Measurements from ENCODE around the gene CCDC149.

CCDC149 gene

DNA sequence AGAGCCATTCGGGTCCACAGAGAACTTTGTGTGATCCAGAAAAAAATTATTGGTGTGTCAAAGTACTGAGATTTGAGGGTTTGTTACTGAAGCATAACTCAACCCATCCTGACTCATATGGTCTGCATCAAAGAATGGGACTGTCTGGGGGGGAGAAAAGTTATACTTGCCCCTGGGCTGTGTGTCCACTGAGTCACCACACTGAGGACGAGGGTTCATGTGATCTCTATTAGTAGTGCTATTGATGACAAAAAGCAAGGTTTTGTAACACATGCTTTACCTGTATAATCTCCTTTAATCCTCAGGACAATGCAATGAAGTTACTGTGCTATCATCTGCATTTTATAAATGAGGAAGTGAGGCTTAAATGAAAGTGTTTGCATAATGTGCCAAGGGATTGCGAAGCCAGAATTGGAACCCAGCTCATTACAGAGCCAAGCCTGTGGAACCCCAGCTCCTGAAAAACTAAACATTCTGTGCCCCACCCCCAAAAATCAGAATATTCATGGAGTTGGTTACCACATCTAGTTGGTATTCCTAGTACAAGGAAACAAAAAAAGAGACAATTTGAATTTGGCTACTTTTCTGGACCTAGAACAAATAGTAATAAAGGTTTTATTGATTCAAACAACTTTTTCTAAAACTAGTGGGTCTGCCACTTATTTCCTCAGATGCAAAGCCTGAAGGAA is 31.2 kb downstream of the CCDC149 start:
- DNase-seq (ENCODE audit: low read depth, low spot score): no peak

- no peak for DNase-seq (ENCODE audit: low read depth, low spot score)
These were observed 32.7 kb downstream of the CCDC149 start for GRCh38 chr4:24880186-24880585.

- DNase-seq (ENCODE audit: low read depth, low spot score): no peak
These were observed 34.2 kb downstream of the CCDC149 start for GRCh38 chr4:24878636-24879016.

GRCh38 chr4:24877868-24878635 is 34.8 kb downstream of the CCDC149 start:
- peak; percentile 16 for DNase-seq (ENCODE audit: low read depth, low spot score)

- DNase-seq (ENCODE audit: low read depth, low spot score): no peak
These were observed 36.4 kb downstream of the CCDC149 start for GRCh38 chr4:24876431-24876830.

DNA sequence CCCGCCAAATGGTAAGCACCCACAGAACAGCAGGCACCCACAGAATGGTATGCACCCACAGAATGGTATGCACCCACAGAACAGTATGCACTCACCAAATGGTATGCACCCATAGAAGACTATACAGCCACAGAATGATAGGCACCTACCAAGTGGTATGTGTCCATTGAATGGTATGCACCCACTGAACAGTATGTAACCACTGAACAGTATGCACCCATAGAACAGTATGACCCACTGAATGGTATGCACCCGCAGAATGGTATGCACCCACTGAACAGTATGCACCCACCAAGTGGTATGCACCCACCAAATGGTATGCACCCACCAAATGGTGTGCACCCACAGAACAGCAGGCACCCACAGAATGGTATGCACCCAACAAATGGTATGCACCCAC is 40.1 kb downstream of the CCDC149 start:
- DNase-seq (ENCODE audit: low read depth, low spot score): no peak

DNA sequence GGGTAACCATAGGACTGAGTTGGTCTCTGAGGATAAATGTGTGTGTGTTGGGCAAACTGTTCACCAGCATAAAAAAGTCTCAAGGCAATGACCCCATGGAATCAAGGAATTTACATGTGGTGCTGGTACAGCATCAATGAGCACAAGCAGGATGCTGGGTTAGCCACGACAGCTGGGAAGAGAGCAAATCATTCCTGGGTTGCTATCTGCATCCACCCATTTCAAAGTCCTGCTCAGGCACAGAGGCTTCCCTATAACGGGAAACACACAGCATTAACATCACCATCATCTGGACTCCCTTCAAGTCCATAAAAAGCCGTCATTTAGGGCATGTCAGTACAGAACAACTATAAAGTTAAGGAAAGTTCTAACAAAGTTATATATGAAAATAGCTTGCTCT is 41.6 kb downstream of the CCDC149 start:
- DNase-seq (ENCODE audit: low read depth, low spot score): no peak

DNA sequence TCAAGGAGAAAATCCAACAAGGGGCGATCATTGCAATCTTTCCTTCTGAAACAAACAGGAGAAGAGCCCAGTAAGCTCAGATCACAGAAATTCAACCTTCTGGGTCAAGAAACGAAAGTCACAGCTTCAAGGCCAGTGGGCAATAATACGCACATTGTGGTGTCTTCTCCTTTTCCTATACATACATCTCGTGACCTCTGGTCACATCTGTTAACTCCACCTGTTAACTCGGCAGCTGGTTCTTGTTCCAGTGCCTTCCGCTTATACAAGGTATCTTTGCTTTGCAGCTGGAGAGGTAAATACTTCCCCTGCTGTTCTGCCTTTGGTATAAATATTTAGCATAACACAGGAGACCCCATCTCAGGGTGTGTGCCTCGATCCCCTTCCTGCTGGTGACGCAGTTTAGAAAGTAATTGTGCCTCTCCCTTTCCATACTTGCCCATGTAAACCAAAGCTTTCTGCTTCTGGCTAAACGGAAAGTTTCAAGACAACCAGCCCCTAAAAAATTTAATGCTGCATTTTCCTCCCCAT is 45.0 kb downstream of the CCDC149 start:
- no peak for DNase-seq (ENCODE audit: low read depth, low spot score)

DNA sequence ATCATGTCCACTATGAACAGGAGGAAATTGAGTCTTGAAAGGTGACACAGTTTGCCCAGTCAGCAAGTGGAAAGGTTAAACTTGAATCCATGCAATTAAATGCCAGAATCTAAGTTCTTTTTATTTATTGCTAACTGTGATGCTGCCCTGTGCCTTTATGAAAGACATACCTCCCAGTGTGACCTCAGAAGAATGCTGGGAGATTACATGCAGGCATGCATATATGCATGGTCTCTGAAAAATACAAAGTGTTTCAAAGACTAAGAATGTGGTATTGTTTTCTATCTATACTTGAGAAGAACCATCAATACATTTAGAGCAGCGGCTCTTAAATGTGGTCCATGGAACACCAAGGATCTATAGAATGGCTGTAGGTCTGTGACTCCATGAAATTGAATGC is 45.6 kb downstream of the CCDC149 start:
- no peak for DNase-seq (ENCODE audit: low read depth, low spot score)

GRCh38 chr4:24865401-24865800 is 47.4 kb downstream of the CCDC149 start:
- no peak for DNase-seq (ENCODE audit: low read depth, low spot score)

DNA sequence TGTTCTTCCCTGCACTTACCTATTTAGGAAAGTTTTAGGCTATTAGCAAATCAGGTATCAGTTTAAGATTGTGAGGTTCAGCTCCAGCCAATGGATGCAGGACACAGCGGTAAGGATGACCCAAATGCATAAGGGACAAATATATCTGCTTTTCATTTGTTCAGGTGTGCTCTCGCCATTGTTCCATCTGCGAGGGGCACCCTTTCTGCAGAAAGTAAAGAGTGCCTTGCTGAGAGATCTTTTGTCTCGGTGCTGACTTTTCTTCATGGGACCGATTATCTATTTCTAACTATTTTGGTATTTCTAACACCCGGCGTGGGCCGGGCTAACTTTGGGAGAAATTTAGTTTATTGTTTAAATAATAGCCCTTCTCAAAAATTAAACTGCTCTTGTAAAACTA is 49.0 kb downstream of the CCDC149 start:
- DNase-seq (ENCODE audit: low read depth, low spot score): no peak

GRCh38 chr4:24862073-24862751 is 50.6 kb downstream of the CCDC149 start:
- no peak for DNase-seq (ENCODE audit: low read depth, low spot score)

- DNase-seq (ENCODE audit: low read depth, low spot score): no peak
These were observed 54.3 kb downstream of the CCDC149 start for GRCh38 chr4:24858550-24858949.

GRCh38 chr4:24858026-24858425 is 54.8 kb downstream of the CCDC149 start:
- DNase-seq (ENCODE audit: low read depth, low spot score): peak; percentile 86

- DNase-seq (ENCODE audit: low read depth, low spot score): peak; percentile 89
These were observed 56.3 kb downstream of the CCDC149 start for GRCh38 chr4:24856586-24856985.

DNA sequence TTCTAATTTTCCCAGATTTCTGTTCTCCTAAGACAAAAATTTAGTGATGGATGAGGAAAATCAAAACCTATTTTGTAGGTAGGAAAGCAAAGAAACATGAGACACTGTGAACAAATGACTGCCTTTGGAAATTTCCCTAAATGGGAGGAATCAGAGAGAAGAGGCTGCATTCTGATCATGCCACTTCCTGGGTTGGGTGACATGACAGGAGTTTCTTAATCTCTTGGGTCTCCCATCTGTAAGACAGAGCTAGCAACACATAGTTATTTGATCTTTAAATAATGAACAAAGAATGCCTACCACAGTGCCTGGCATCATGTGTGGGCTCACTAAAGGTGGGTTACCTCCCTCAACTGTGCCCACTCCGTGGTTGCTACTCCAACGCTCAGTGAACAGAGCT is 57.1 kb downstream of the CCDC149 start:
- no peak for DNase-seq (ENCODE audit: low read depth, low spot score)

GRCh38 chr4:24853142-24853541 is 59.7 kb downstream of the CCDC149 start:
- DNase-seq (ENCODE audit: low read depth, low spot score): peak; percentile 73

GRCh38 chr4:24850674-24851073 is 62.2 kb downstream of the CCDC149 start:
- peak; percentile 82 for DNase-seq (ENCODE audit: low read depth, low spot score)

- no peak for DNase-seq (ENCODE audit: low read depth, low spot score)
These were observed 63.1 kb downstream of the CCDC149 start for GRCh38 chr4:24849756-24850155.

DNA sequence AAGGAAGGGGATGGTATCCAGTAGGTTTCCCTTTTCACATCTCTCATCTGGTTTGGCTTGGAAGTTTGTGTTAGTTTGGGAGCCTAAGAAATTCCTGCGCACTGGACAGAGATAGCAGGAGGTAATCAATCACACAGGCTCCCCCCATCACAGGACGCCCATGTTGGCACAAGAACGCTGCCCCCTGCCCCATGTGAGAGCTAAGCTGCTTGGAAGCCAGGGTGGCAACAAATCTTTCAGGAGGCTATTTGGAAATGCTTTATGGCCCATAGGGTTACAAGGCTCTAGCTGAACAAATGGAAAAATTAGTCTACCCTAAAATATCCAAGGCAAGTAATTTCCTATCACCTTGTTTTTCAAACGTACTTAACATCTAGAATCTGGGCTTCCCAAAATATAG is 63.5 kb downstream of the CCDC149 start:
- DNase-seq (ENCODE audit: low read depth, low spot score): no peak

DNA sequence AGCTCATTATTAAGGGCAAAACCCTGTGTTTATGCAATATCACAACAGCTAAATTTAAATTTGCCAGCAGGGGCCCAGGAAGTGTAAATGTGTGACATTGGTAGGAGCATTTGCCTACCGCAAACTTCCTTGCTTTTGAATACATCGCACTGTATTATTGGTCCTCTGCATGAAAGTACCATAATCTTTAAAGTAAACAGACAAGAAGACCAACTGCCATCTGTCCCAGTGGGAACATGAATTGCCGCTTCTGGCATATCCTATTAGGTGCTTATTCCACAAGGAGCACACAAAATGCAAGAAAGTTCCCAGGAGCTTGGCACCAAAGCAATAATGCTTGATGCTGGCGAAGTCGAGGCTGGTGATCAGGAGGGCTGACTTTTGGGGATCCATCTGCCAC is 66.1 kb downstream of the CCDC149 start:
- no peak for DNase-seq (ENCODE audit: low read depth, low spot score)

GRCh38 chr4:24845902-24846301 is 66.9 kb downstream of the CCDC149 start:
- peak; percentile 14 for DNase-seq (ENCODE audit: low read depth, low spot score)

- no peak for DNase-seq (ENCODE audit: low read depth, low spot score)
These were observed 67.7 kb downstream of the CCDC149 start for GRCh38 chr4:24845132-24845531.

Measured in astrocyte of the hippocampus (primary cell).